HepG2 (cell line): Measurements from ENCODE around the gene DDAH1. TPM values are rescaled to one million over a fixed set of nuclear protein-coding genes. Genes with fewer than 3 reads are reported as not detected.

Experiments used
- CCAR2 ChIP-seq: fragments of 200-400 bp; formaldehyde crosslinking; optimal IDR thresholded peaks from 2 replicates; pipeline ENCODE3; 2018; ENCODE audit warnings: low read depth, mild to moderate bottlenecking, low read length, moderate library complexity
- CEBPG ChIP-seq: IDR thresholded peaks from 2 replicates; pipeline ENCODE4 v1.6.1; 2016
- DBP ChIP-seq: sonication (generic); formaldehyde crosslinking; IDR thresholded peaks from 2 replicates; pipeline ENCODE4 v1.4.0; 2020; ENCODE audit warnings: missing genetic modification reagents; ENCODE audit errors: not compliant biosample characterization
- DMAP1 ChIP-seq: IDR thresholded peaks from 2 replicates; pipeline ENCODE4 v1.6.1; 2016
- DNMT1 ChIP-seq: sonication (generic); formaldehyde crosslinking; IDR thresholded peaks from 2 replicates; pipeline ENCODE4 v1.5.1; 2020; ENCODE audit warnings: mild to moderate bottlenecking, missing genetic modification reagents
- ELF4 ChIP-seq: sonication (generic); formaldehyde crosslinking; IDR thresholded peaks from 2 replicates; pipeline ENCODE4 v1.5.0; 2020; ENCODE audit warnings: missing genetic modification reagents, mild to moderate bottlenecking, moderate library complexity, borderline replicate concordance
- ETS1 ChIP-seq: sonication (generic); formaldehyde crosslinking; IDR thresholded peaks from 2 replicates; pipeline ENCODE4 v1.4.0; 2020; ENCODE audit warnings: missing genetic modification reagents
- FOXP4 ChIP-seq: sonication (generic); formaldehyde crosslinking; IDR thresholded peaks from 2 replicates; pipeline ENCODE4 v1.4.0; 2020; ENCODE audit warnings: missing genetic modification reagents
- HCFC1 ChIP-seq: fragments of 150-350 bp; IDR thresholded peaks from 2 replicates; pipeline ENCODE4 v1.6.1; 2014; ENCODE audit warnings: low read depth, low read length
- PHB2 ChIP-seq: fragments of 450-650 bp; IDR thresholded peaks from 2 replicates; pipeline ENCODE4 v1.6.1; 2018; ENCODE audit not compliant: partially characterized antibody
- SETDB1 ChIP-seq: sonication (generic); formaldehyde crosslinking; IDR thresholded peaks from 2 replicates; pipeline ENCODE4 v1.5.1; 2020; ENCODE audit warnings: missing genetic modification reagents, mild to moderate bottlenecking, borderline replicate concordance
- XBP1 ChIP-seq: sonication (generic); formaldehyde crosslinking; IDR thresholded peaks from 2 replicates; pipeline ENCODE4 v1.5.0; 2020; ENCODE audit warnings: missing genetic modification reagents
- ZBTB20 ChIP-seq: sonication (generic); formaldehyde crosslinking; IDR thresholded peaks from 2 replicates; pipeline ENCODE4 v1.8.1; 2023; ENCODE audit warnings: missing genetic modification reagents, low read depth, mild to moderate bottlenecking, borderline replicate concordance
- ZNF12 ChIP-seq: sonication (generic); formaldehyde crosslinking; IDR thresholded peaks from 2 replicates; pipeline ENCODE4 v1.5.0; 2020; ENCODE audit warnings: missing genetic modification reagents
- ZNF362 ChIP-seq: sonication (generic); formaldehyde crosslinking; IDR thresholded peaks from 2 replicates; pipeline ENCODE4 v1.4.0; 2020; ENCODE audit warnings: missing genetic modification reagents, mild to moderate bottlenecking, borderline replicate concordance
- ZNF530 ChIP-seq: sonication (generic); formaldehyde crosslinking; IDR thresholded peaks from 2 replicates; pipeline ENCODE4 v1.5.0; 2020; ENCODE audit warnings: low read depth, mild to moderate bottlenecking, missing genetic modification reagents
- ZNF546 ChIP-seq: sonication (generic); formaldehyde crosslinking; conservative IDR thresholded peaks from 2 replicates; pipeline ENCODE4 v1.8.1; 2023; ENCODE audit warnings: mild to moderate bottlenecking, missing genetic modification reagents
- ZNF570 ChIP-seq: sonication (generic); formaldehyde crosslinking; IDR thresholded peaks from 2 replicates; pipeline ENCODE4 v1.4.0; 2020; ENCODE audit warnings: mild to moderate bottlenecking, missing genetic modification reagents, borderline replicate concordance
- ZNF609 ChIP-seq: sonication (generic); formaldehyde crosslinking; IDR thresholded peaks from 2 replicates; pipeline ENCODE4 v1.4.0; 2020; ENCODE audit warnings: mild to moderate bottlenecking, missing genetic modification reagents, borderline replicate concordance
- ZNF775 ChIP-seq: sonication (generic); formaldehyde crosslinking; IDR thresholded peaks from 2 replicates; pipeline ENCODE4 v1.4.0; 2020; ENCODE audit warnings: missing genetic modification reagents, mild to moderate bottlenecking, moderate library complexity, borderline replicate concordance
- polyA plus RNA-seq, 8 experiments: library from polyadenylated mRNA; depleted of rRNA in 3 of 8; stranded (reverse) in 7 of 8; unstranded in 1 of 8; fragments of >200 nt; fragmentation: Illumina TruSeq in 4 of 8; extraction: Trizol in 4 of 8; gene quantifications; 2 replicates each; pipeline versions ENCODE4 v1.2.1 to v1.2.3, GENCODE V29; 2011 to 2016; ENCODE audit warnings: low read depth in 4 of 8, missing spikeins in 1 of 8, mixed read lengths in 1 of 8; ENCODE audit not compliant: insufficient read depth in 1 of 8
- total RNA-seq, 5 experiments: library from RNA; depleted of rRNA; stranded (reverse); fragments of >200 nt; fragmentation: Illumina TruSeq; extraction: Trizol; gene quantifications; 2 replicates each; pipeline ENCODE4 v1.2.3, GENCODE V29; 2016; ENCODE audit warnings: low read depth in 1 of 5

Gene DDAH1
- total and polyA plus RNA-seq, 2 of the 13 experiments (the other 11 are each of a cell fraction or from before 2014, with no cell fraction given) = 39.7 to 64.4 TPM

- TF ChIP-seq ETS1 = no peak
- no peak for TF ChIP-seq XBP1 (CRISPR knock-in tag)
- TF ChIP-seq DBP = no peak
- TF ChIP-seq ZNF775 = no peak
- no peak for TF ChIP-seq ZNF570
- TF ChIP-seq DNMT1 = no peak; the same call in 1 of the 2 replicates
- no peak for TF ChIP-seq ZNF530 (CRISPR knock-in tag)
- no peak for TF ChIP-seq ZNF362 (CRISPR knock-in tag)
- no peak for TF ChIP-seq PHB2
- no peak for TF ChIP-seq ZNF12 (CRISPR knock-in tag)
- TF ChIP-seq ZNF546 (CRISPR knock-in tag) = no peak
- no peak for TF ChIP-seq SETDB1 (CRISPR knock-in tag)
- TF ChIP-seq HCFC1 = no peak; the same call in 1 of the 2 replicates
- no peak for TF ChIP-seq ZNF609 (CRISPR knock-in tag)
- no peak for TF ChIP-seq CCAR2
- peak; percentile 59; the same call in 1 of the 2 replicates for TF ChIP-seq DMAP1
- TF ChIP-seq CEBPG (CRISPR knock-in tag) = no peak
- no peak for TF ChIP-seq ELF4
- TF ChIP-seq FOXP4 (CRISPR knock-in tag) = no peak
- no peak for TF ChIP-seq ZBTB20 (CRISPR knock-in tag)
These were observed 188.6 kb downstream of the DDAH1 start, which contains the start of gene BCL10 (continued) for GRCh38 chr1:85276215-85276977.
